HK-2 (cell line): ENCODE results near the gene DUSP7.
"Not testable (repeated sequence)": the region's sequence is repeated elsewhere in the genome, so short reads cannot be mapped to it uniquely, and the experiment has no call there.

Source experiments
- DNase-seq: peaks from one replicate; pipeline ENCODE4 v3.0.0-alpha.2; 2018; ENCODE audit not compliant: unreplicated experiment

Gene DUSP7

GRCh38 chr3:52046902-52047239 lies 9.5 kb downstream of the DUSP7 start:
- DNase-seq, result no peak

DNA sequence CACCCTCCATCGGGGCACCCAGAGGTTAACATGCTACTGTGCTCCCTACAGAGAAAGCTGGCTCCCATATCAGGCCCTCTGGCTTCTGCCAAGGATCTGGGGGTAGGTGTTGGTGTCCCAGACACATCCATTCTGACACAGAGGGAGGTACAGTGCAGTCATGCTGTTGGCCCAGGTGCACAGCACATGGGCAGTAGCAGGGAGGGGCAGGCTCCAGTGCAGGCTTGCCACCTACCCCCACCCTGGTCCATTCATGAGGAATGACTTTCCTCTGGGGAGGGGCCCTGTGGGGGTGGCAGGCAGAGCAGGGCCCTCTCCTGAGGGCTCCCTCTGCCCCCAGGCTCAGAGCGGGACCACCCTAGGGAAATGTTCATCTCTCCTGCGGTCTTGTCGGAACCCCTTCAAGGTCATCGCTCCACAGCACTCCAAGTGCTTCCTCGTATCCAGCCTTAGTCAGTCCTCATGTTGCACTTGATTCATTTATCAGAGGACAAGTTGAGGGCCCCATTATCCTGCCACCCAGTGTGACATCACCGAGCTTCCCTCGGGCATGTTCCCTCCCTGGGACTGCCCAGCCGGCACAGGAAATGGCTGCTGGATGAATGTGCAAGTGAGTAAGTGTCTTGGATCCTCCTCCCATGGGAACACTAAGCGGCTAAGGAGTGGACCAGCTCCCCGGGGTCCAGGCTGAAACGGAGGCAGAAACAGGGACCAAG lies 10.0 kb downstream of the DUSP7 start:
- DNase-seq, result peak; percentile 85

- DNase-seq, result no peak
Measured at GRCh38 chr3:52044869-52045619, 11.3 kb downstream of the DUSP7 start.

DNA sequence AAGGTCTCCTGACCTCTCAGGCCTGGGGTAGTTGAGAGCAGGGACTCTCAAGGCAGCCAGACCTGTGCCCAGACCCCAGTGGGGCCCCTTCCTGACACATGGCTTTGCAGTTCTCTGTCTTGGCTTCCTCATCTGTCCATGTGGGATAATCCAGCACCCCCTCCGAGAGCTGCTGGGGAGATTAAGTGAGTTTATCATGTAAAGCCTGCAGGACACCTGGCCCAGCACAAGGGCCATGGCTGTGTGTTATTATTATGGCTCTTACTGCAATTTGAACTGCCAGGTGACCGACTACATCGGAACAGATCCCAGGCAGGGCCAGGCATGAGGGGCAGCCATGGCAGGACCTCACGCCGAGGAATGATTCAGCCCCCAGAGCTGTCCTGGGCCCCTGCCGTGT lies 12.6 kb downstream of the DUSP7 start:
- DNase-seq, result no peak

DNA sequence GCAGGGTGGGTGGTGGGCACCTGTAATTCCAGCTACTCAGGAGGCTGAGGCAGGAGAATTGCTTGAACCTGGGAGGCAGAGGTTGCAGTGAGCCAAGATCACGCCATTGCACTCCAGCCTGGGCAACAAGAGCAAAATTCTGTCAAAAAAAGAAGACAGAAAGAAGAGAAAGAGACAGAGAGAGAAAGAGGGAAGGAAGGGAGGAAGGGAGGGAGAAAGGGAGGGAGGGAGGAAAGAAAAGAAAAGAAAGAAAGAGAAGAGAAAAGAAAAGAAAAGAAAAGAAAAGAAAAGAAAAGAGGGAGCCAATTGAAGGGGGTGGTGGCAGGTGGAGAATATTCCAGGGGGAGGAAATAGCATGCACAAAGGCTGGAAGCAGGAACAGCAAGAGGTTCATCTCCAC lies 13.3 kb downstream of the DUSP7 start:
- not testable (repeated sequence) for DNase-seq

DNA sequence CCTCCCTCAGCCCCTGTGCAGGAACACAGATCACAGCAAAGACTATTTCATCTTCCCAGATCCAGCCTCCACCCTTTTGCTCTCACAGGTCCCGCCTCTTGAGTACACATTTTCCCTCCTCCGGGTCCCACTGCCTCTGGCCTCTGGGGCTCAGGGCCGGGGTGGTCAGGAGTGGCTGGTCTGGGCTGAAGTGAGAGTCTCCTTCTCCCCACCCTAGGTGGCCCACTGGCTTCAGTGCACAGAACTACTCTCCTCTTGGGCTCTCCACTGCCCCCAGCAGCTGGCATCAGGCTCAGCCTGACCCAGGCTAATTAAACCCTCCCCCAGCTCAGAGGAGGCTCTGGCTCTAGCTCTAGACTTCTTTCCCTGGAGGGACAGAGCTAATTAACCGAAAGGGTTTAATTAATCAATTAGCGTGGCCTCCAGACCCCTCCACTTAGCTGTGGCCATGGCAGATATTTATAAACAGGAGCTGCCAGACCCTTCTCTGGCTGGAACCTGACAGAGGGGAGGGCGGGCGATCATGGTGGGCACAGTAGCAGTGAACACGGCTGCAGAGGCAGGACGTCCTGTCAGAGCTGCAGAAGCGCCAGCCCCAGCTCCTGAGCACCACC lies 15.1 kb downstream of the DUSP7 start:
- DNase-seq, result no peak

- DNase-seq, result no peak
Measured at GRCh38 chr3:52040600-52040999, 15.8 kb downstream of the DUSP7 start.

- no peak for DNase-seq
Measured at GRCh38 chr3:52039846-52040245, 16.5 kb downstream of the DUSP7 start.

DNA sequence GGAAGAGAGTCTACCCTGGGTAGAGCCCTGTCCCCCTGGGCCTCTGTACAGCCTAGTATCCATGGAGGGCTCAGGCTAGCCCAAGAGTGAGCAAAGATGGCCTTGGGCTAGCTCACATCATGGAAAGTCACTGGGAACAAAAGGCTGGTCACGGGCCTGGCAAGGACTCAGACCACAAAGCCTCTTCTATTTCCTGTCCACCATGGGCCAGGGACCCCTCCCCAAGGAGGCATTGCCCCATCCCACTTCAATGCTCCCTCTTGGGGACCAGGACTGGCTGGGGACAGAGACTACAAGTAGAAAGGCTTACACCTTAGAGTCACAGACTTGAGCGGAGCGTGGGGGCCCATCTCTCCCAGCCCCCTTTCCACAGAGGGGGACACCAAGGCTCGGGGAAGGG lies 16.9 kb downstream of the DUSP7 start:
- DNase-seq, result no peak

GRCh38 chr3:52038227-52038626 lies 18.1 kb downstream of the DUSP7 start:
- no peak for DNase-seq

GRCh38 chr3:52037291-52037690 lies 19.1 kb downstream of the DUSP7 start:
- no peak for DNase-seq

GRCh38 chr3:52036829-52037228 lies 19.5 kb downstream of the DUSP7 start:
- no peak for DNase-seq

DNA sequence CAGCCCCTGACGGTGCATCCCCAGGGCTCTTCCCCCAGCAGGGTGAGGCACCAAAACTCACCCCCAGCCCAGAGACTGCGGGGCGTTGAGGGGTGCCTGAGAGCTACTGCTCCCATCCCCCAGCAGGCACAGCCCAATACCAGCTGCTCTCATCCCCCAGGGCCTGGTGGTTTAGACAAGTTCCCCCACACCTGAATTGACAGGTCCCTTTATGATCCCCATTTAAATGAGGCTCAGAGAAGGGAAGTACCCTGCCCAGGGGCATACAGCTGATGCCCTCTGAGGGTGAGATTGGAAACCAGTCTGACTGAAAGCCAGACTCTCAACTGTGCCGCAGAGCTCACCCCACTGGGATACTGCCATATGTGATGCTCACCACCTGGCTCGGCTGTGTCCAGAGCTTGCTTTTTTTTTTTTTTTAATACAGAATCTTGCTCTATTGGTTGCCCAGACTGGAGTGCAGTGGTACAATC lies 20.1 kb downstream of the DUSP7 start:
- DNase-seq, result no peak

DNA sequence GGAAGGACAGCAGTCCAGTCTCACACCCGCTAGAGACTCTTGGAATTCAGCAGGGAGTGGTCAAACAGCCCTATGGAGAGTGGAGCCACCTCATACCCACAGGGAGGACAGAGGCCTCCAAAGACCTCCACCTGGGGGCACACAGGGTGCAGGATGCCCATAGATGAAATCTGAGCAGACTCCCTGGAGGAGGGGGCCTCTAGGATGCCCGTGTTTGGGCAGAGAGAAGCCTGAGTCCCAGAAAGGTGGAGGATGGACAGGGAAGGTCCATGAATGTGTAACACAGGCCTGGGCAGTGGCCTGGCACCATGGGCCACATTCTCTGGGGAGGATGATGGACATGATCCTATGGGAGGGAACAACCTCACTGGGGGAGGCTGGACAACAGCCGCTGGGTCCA lies 21.7 kb downstream of the DUSP7 start:
- no peak for DNase-seq

GRCh38 chr3:52034212-52034611 lies 22.2 kb downstream of the DUSP7 start:
- DNase-seq, result no peak

DNA sequence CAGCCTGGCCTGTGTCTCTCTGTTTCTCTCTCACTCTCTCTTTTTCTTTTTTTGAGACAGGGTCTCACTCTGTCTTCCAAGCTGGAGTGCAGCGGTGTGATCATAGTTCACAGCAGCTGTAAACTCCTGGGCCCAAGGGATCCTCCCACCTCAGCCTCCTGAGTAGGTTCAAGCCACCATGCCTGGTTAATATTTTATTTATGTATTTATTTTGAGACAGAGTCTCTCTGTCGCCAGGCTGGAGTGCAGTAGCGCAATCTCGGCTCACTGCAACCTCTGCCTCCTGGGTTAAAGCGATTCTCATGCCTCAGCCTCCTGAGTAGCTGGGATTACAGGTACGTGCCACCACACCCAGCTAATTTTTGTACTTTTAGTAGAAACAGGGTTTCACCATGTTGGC lies 22.6 kb downstream of the DUSP7 start:
- not testable (repeated sequence) for DNase-seq

- DNase-seq, result no peak
Measured at GRCh38 chr3:52032702-52033408, 23.5 kb downstream of the DUSP7 start.

GRCh38 chr3:52031896-52032295 lies 24.5 kb downstream of the DUSP7 start:
- DNase-seq, result no peak

DNA sequence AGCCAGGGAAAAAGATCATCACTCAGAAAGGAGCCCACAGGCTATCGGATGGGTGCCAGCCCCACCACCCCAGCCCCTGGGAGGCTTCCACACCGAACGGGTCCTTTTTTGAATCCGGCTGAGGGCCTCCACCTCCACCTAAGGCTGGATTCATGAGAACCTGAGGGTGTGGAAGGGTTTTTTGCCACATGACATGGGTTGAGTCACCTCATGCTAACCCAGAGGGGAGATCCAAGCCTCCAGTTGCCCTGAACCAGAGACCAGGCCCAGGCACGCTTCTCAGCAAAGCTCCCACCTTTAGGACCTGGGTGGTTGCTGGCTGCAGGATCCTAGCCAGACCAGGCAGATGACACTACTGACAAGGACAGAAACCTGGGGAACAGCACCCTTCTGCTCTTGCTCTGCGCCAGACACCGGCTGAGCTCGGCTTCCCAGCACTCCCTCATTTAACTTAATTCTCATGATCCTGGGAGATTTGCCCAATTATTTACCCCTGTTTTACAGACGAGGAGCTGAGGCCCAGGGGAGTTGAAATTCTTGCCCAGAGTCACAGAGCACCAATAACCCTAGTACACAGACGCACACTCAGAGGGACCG lies 25.6 kb downstream of the DUSP7 start:
- no peak for DNase-seq

DNA sequence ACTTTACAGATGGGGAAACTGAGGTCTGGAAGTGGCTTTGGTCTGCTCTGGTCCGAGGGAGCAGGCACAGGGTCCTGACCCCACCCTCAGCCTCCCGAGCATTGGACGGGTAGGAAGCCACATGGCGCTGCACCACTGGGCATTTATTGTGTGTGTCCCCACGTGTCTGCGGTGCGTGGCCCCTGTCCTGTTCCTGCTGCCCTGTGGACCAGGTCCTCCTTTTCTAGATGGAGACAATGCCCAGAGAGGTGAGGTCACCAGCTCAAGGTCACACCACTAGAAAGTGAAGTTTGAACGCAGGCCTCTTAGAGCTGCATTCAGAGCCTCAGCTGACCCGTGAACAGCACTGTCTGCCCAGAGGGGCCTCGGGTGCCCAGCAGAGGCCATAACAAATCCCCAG lies 26.8 kb downstream of the DUSP7 start:
- no peak for DNase-seq

DNA sequence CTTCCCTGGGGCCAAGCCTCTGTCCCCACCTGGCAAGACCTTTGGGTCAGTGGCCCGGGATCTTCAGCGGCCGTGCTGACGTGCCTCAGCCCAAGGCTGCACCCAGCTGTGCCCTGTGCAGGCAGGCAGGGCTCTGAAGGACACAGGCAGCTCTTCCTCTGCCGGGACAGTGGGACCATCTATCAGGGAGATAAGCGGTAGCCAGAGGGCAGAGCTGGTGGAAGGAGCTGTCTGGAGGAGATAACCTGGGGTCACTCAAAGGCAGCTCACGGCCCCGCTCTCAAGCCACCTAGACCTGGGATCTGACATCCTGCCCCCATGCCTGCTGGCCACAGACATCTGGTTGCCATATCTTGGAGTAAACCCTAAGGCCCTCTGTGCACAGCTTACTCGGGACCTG lies 27.3 kb downstream of the DUSP7 start:
- DNase-seq, result no peak

- no peak for DNase-seq
Measured at GRCh38 chr3:52028572-52028971, 27.8 kb downstream of the DUSP7 start.
